Gastroesophageal sphincter (tissue), 3 donors: ENCODE data around the gene OR1N2.
"Not testable (repeated sequence)": the region's sequence is repeated elsewhere in the genome, so short reads cannot be mapped to it uniquely, and the experiment has no call there.

Source experiments
- CTCF ChIP-seq, 4 experiments: fragments of 200-600 bp in 2 of 4; fragments of 450-650 bp in 2 of 4; sonication (generic) in 1 of 4; IDR thresholded peaks; one replicate each; pipeline ENCODE4 v1.5.1; 2017 to 2019; ENCODE audit warnings: antibody characterized with exemption in 4 of 4, mild to moderate bottlenecking in 2 of 4, moderate library complexity in 2 of 4
- EP300 ChIP-seq: sonication (generic); formaldehyde crosslinking; IDR thresholded peaks from one replicate; pipeline ENCODE4 v1.6.1; 2017; ENCODE audit warnings: antibody characterized with exemption, mild to moderate bottlenecking
- POLR2AphosphoS5 ChIP-seq: sonication (generic); formaldehyde crosslinking; IDR thresholded peaks from one replicate; pipeline ENCODE4 v1.6.1; 2017; ENCODE audit warnings: antibody characterized with exemption

DNA sequence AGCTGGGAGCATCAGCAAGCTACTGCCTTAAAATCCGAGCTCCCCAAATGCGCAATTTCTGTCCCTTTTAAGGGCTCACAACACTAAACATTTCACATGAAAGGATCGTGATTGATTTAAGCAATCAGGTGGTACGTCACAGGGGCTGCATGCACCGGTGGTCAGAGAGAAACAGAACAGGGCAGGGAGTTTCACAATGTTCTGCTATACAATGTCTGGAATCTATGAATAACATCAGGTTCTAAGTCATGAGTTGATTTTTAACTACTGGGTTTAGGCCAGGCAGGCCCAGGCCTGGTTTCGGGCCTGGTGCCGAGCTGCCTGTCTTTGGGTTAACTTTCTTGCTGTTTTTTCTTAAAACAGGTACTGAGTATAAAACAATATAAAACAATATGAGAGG is 15.8 kb upstream of the OR1N2 start:
- not testable (repeated sequence) for TF ChIP-seq POLR2AphosphoS5; CTCF (IDR thresholded peaks at IDR 0.05); EP300
